Body of pancreas (tissue), 4 donors: ENCODE measurements around the gene ATP5F1A. TPM values are rescaled to one million over a fixed set of nuclear protein-coding genes. Genes with fewer than 3 reads are reported as not detected.

ENCODE experiments used
- ATAC-seq: fragments of 150-250 bp; one replicate; pipeline ENCODE4 v1.9.1; 2016
- DNase-seq, 4 donors: peaks; one replicate each; pipeline ENCODE4 v3.0.0-alpha.2; 2019
- H3K27ac ChIP-seq, 4 donors: fragments of 200-600 bp; sonication (generic); 1 replicate in 3 of 4; 2 replicates in 1 of 4; pipeline versions ENCODE4 v1.5.1 to v1.6.1; 2016 to 2019; ENCODE audit warnings: mild to moderate bottlenecking in 1 of 4, mixed read lengths in 1 of 4, moderate library complexity in 1 of 4
- H3K27me3 ChIP-seq, 2 donors: fragments of 200-600 bp; sonication (generic); one replicate each; pipeline ENCODE4 v1.6.0; 2016; ENCODE audit warnings: mild to moderate bottlenecking in 1 of 2
- H3K36me3 ChIP-seq, 2 donors: fragments of 200-600 bp; sonication (generic); replicated peaks in 1 of 2; 2 replicates each; pipeline ENCODE4 v1.5.1; 2016; ENCODE audit warnings: low read depth in 2 of 2; ENCODE audit not compliant: insufficient read depth in 1 of 2
- H3K4me1 ChIP-seq: fragments of 200-600 bp; sonication (generic); one replicate; pipeline ENCODE4 v1.6.0; 2016
- H3K4me3 ChIP-seq, 2 donors: fragments of 200-600 bp; sonication (generic); 1 replicate in 1 of 2; 2 replicates in 1 of 2; pipeline ENCODE4 v1.5.1; 2016 to 2019
- H3K9me3 ChIP-seq, 3 donors: fragments of 200-600 bp; sonication (generic); 1 replicate in 2 of 3; 2 replicates in 1 of 3; pipeline ENCODE4 v1.5.1; 2016
- POLR2A ChIP-seq, 3 donors: fragments of 450-650 bp; IDR thresholded peaks; one replicate each; pipeline ENCODE4 v1.6.1; 2016; ENCODE audit warnings: antibody characterized with exemption in 3 of 3, mild to moderate bottlenecking in 2 of 3
- WGBS, 2 donors: methylation state at CpG; one replicate each; pipeline ENCODE4 v1.1.5; 2017; 5-methylcytosine and 5-hydroxymethylcytosine counted together
- intact Hi-C: fragments of 100-400 bp; cut with DNase I; formaldehyde crosslinking; loops from one replicate; pipeline ENCODE4 v1.15.1; 2023
- total RNA-seq, 2 donors: library from RNA; depleted of rRNA; stranded (reverse); fragments of >200 nt; gene quantifications; one replicate each; pipeline ENCODE4 v1.1.0, GENCODE V29; 2016
- TF ChIP-seq, protein P1 (sequence below), 7 experiments: fragments of 450-650 bp in 4 of 7; fragments of 200-600 bp in 3 of 7; sonication (generic) in 3 of 7; IDR thresholded peaks; one replicate each; pipeline ENCODE4 v1.5.1; 2016 to 2019; ENCODE audit warnings: antibody characterized with exemption in 7 of 7

Gene ATP5F1A
- 100 to 1,000 TPM; 177 to 305 TPM for total RNA-seq

- 0% methylated on average over 32 to 49 of the region's 53 CpGs for WGBS, 2 donors
- H3K27me3 ChIP-seq: no peaks in the 10 kb centered on the region
Observed at GRCh38 chr18:46097801-46098615, at the start of gene ATP5F1A. ATP5F1A (minus strand) TSS chr18:46098296; CDS start chr18:46098231, 65 bp downstream.

GRCh38 chr18:46141199-46141598 lies 43.1 kb upstream of the ATP5F1A start:
- Histone ChIP-seq H3K4me1 (no peaks in the 10 kb centered on the region), H3K4me3 (no peak overlapping the region), H3K27me3 (no peaks in the 10 kb centered on the region), H3K36me3 (no peaks in the 10 kb centered on the region), H3K27ac (no peak overlapping the region), H3K9me3 (no peaks in the 10 kb centered on the region)
- no peak for ATAC-seq
- TF ChIP-seq, protein P1, sequence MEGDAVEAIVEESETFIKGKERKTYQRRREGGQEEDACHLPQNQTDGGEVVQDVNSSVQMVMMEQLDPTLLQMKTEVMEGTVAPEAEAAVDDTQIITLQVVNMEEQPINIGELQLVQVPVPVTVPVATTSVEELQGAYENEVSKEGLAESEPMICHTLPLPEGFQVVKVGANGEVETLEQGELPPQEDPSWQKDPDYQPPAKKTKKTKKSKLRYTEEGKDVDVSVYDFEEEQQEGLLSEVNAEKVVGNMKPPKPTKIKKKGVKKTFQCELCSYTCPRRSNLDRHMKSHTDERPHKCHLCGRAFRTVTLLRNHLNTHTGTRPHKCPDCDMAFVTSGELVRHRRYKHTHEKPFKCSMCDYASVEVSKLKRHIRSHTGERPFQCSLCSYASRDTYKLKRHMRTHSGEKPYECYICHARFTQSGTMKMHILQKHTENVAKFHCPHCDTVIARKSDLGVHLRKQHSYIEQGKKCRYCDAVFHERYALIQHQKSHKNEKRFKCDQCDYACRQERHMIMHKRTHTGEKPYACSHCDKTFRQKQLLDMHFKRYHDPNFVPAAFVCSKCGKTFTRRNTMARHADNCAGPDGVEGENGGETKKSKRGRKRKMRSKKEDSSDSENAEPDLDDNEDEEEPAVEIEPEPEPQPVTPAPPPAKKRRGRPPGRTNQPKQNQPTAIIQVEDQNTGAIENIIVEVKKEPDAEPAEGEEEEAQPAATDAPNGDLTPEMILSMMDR (IDR thresholded peaks at IDR 0.05): no peak
- no peak for TF ChIP-seq POLR2A (IDR thresholded peaks at IDR 0.05)
- DNase-seq: no peak
- intact Hi-C loops: no loop called here
- 82 to 83% methylated on average over 4 of the region's 4 CpGs for WGBS, 2 donors

More at GRCh38 chr18:46097801-46098615, at the start of gene ATP5F1A:
- peaks cover 0 to 4% of the 10 kb centered on the region in 2 donors for H3K36me3 ChIP-seq
- H3K27ac ChIP-seq: peak within 1 kb of the TSS; percentile 87 to 93 (median 90)
- peak; percentile 97 for ATAC-seq
- H3K9me3 ChIP-seq: no peaks in the 10 kb centered on the region
- peak; percentile 84 to 94 (median 91) for DNase-seq
- peak within 1 kb of the TSS; percentile 96 to 100 for H3K4me3 ChIP-seq
- intact Hi-C loops: no loop called here
- peak; percentile 55 to 89 (median 86) for TF ChIP-seq POLR2A (IDR thresholded peaks at IDR 0.05)
- TF ChIP-seq, protein P1 (IDR thresholded peaks at IDR 0.05): peak in 1 of 7 experiments; percentile 7
- H3K4me1 ChIP-seq: peaks cover 25% of the 10 kb centered on the region

DNA sequence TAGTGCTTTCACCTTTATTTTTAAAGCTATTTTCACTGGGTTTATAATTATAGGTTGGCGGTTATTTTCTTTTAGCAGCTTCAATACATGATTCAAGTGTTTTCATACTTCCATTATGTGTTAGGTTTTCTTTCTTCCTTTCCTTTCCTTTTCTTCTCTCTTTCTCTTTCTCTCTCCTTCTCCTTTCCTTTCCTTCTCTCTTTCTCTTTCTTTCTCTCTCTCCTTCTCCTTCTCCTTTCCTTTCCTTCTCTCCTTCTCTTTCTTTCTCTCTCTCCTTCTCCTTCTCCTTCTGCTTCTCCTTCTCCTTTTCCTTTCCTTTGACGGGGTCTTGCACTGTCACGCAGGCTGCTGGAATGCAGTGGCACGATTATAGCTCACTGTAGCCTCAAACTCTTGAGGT lies 42.1 kb upstream of the ATP5F1A start:
- no peak for TF ChIP-seq POLR2A (IDR thresholded peaks at IDR 0.05)
- TF ChIP-seq, protein P1 (IDR thresholded peaks at IDR 0.05): no peak
- no peak for ATAC-seq
- H3K4me3 ChIP-seq: no peak overlapping the region
- H3K27me3 ChIP-seq: no peaks in the 10 kb centered on the region
- H3K9me3 ChIP-seq: no peaks in the 10 kb centered on the region
- DNase-seq: no peak
- H3K36me3 ChIP-seq: no peaks in the 10 kb centered on the region
- H3K4me1 ChIP-seq: no peaks in the 10 kb centered on the region
- WGBS, 2 donors: 95 to 96% methylated on average over 4 of the region's 4 CpGs
- H3K27ac ChIP-seq: no peak overlapping the region
- intact Hi-C loops: no loop called here

DNA sequence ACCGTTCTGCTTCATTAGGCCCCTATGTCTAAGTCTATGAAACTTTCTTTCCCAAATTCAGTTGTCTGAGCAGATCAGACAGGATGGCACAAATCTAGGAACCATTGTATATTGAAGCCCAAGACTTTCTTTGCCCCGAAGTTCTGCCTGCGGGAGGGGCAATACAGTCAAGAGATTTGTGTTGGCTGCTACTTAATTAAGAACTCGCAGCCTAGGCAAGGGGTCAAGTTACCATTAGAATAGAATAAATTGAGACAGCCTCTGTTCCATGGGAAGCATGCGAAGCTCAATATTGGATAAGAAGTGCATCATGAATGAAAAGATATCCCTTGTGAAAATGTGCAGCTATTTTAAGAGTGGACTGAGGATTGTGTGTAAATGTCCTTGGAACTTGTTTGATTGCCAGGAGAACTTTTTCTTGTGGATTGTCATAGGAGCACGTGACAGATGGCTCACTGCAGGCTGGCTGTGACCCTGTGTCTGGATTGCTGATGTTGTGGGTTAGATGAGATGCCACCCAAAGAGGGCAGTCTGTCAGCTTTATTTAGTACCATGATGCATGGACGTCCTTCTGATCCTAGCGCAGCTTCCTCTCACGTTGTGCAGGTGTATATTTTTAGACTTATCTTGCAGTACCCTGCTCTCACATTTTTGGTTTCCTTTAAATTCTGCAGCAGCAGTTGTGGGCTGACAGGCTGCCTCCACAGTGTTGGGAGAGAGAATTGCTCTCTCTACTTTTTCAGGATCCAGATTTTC lies 37.0 kb upstream of the ATP5F1A start:
- Histone ChIP-seq H3K4me3 (no peak overlapping the region), H3K27ac (no peak overlapping the region), H3K4me1 (no peaks in the 10 kb centered on the region), H3K27me3 (no peaks in the 10 kb centered on the region), H3K36me3 (peaks cover 0 to 2% of the 10 kb centered on the region in 2 donors), H3K9me3 (no peaks in the 10 kb centered on the region)
- TF ChIP-seq, protein P1 (IDR thresholded peaks at IDR 0.05): no peak
- TF ChIP-seq POLR2A (IDR thresholded peaks at IDR 0.05): no peak
- intact Hi-C loops: no loop called here
- ATAC-seq: no peak
- WGBS, 2 donors: 48 to 68% methylated on average over 9 of the region's 9 CpGs
- DNase-seq: no peak
